HG02798 (cell line): ENCODE measurements around the gene EFR3B.
"Not testable (repeated sequence)": the region's sequence is repeated elsewhere in the genome, so short reads cannot be mapped to it uniquely, and the experiment has no call there.

Source experiments
- ATAC-seq: cut with Tn5 transposase; IDR thresholded peaks from one replicate; pipeline ENCODE4 v1.9.1; 2021; ENCODE audit warnings: mild to moderate bottlenecking; ENCODE audit not compliant: unreplicated experiment, poor library complexity

EFR3B gene

DNA sequence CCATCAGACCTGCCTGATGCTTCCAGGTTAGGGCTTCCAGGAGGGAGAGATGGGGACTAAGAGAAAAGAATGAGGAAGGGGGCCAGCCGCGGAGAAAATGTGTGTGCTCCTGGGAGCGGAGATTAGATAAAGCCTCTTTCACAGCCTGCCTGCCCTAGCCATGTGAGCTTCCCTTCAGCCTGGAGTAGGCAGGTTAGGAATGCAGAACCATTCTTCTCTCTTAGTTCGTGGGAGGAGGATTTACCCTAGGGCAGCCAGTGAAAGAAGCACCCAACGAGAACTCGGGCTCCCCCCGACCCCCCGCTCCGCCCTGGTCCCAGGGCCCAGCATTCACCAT lies 90.4 kb downstream of the EFR3B start:
- ATAC-seq = no peak

DNA sequence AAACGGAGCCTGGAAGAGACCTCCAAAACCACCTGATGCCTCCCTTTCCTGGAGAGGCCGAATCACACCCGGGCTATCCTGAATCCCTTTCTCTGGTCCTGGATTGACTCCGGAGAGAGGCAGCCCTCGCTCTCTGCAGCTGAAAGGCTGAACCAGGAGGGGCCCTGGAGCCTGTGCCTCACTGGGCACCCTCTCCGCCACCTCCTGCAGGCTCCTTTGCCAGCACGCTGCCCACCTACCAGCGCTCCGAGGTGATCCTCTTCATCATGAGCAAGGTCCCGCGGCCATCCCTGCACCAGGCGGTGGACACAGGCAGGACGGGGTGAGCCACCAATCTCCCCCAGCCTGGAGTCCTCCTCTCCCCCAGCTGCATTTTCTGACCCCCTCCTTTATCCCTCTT lies 90.8 kb downstream of the EFR3B start:
- ATAC-seq = no peak

DNA sequence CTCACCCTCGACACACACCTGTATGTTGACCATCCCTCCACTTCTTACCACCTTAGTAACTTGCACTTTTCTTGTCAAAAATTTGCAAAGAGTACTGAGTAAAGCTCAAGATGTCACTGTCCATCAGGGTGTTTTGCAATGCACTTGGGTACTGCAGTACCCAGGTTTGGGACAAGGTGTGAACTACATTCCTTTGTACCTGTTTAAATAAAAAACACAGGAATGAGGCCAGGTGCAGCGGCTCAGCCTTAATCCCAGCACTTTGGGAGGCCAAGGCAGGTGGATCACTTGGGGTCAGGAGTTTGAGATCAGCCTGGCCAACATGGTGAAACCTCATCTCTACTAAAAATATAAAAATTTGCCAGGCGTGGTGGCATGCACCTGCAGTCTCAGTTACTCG lies 98.7 kb downstream of the EFR3B start:
- ATAC-seq = not testable (repeated sequence)

DNA sequence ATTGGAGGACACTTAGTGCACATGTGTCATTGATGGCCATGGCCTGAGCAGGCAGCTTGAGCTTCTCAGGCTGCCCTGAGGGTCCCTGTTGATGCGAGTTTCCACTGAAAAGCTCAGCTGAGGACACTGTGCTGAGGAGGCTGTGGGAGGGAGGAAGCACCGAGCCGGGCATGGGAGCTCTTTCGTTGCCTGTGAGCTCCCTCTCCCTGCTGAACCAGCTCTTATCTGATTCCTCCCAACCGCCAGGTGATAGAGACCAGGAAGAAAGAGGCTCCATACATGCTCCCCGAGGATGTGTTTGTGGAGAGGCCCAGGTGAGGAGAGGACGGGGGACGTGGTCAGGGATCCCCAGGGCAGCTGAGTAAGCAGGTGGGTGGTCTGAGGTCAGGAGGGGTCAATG lies 99.2 kb downstream of the EFR3B start:
- ATAC-seq = no peak

DNA sequence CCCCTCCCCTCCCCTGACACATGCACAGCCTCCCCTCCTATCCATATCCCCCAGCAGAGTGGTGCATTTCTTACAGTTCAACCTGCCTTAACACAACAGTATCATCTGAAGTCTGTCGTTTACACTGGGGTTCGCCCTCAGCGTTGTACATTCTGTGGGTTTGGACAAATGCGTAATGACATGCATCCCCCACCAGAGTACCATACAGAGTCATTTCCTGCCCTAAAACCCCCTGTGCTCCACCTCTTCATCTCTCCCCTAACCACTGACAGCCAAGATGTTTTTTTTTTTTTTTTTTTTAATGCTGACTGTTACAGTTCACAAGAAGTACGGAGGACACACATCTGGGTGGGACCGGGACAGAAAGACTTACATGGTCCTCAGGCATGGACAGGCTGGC lies 103.9 kb downstream of the EFR3B start:
- ATAC-seq = no peak

DNA sequence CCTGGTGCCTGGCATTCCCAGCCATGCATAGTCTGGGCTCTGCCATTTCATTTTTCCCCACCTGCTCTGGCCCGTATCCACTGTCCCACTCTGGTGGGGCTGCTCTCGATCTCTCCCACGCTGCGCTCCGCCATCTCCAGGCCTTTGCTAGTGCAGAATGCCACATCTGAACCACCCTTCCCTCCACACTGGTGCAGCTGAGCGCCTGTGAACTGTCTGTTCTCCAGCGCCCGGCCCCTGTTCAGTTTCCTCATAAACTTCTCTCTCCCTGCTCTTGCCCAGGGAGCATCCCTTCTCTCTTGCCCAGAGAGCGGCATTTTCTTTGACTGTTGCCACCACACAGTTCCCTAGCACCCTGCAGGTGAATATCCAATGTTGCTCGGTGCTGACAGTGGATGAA lies 105.0 kb downstream of the EFR3B start:
- ATAC-seq = no peak

DNA sequence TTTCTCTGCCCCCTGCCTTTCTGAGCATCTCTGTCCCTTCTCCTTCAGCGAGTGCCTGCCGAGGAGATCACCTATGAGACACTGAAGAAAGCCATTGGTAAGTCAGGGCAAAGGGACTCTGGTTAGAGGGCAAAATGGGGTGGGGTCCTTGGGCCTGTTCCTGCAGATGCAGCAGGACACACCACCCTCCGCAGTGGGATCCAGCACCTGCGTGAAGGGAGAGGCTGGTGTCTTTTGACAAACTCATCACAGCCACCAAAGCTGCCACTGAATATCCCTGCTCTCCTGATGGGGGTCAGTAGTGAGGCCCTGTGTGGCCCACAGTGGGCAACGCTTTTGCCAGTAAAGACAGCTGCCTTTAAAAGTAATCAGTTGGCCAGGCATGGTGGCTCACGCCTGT lies 107.8 kb downstream of the EFR3B start:
- no peak for ATAC-seq

DNA sequence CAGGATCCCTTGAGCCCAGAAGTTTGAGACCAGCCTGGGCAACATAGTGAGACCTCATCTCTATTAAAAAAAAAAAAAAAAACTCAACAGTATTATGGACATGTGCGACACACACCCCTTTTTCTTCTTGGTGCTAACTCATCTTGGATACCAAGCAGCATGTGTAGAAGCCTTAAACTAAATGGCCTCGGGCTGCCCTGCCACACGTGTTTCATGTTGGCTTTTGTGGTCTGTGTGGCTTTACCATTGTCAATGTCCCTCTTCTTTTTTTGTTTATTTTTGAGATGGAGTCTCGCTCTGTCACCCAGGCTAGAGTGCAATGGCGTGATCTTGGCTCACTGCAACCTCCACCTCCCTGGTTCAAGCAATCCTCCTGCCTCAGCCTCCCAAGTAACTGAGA lies 109.1 kb downstream of the EFR3B start:
- not testable (repeated sequence) for ATAC-seq

DNA sequence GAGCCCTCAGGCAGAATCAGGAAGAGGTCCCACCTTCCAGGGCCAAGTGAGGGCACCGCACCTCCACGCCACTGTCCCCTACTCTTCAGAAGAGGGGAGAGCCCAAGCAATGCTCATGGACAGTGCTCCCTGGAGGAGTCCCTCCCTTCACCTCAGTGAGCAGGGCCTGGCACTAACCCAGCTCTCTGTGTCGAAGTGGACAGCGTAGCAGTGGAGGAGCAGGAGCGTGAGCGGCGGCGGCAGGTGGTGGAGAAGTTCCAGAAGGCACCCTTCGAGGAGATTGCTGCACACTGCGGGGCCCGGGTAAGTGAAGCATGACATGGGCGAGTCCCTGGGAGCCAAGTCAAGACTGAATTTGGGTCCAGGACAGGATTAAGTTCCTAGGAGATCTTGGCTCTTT lies 109.8 kb downstream of the EFR3B start:
- ATAC-seq = no peak

DNA sequence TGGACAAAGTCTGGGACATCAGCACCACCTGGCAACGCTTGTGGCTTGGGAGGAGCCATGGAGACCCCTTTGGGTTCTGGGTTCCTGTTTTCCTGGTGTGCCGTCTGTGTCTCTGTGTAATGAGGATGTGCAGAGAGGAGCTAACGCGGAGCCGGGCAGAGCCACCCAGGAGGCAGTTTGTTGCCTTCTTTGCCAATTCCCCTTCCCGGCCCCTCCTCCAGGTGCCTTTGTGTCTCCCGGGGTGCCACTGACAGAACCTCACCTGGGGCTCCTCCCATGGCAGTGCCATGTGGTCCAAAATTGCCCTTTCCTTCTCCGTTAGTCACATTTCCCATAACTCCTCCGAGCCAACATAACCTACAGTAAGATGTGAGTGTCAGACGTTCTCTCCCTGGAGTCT lies 113.5 kb downstream of the EFR3B start:
- no peak for ATAC-seq

DNA sequence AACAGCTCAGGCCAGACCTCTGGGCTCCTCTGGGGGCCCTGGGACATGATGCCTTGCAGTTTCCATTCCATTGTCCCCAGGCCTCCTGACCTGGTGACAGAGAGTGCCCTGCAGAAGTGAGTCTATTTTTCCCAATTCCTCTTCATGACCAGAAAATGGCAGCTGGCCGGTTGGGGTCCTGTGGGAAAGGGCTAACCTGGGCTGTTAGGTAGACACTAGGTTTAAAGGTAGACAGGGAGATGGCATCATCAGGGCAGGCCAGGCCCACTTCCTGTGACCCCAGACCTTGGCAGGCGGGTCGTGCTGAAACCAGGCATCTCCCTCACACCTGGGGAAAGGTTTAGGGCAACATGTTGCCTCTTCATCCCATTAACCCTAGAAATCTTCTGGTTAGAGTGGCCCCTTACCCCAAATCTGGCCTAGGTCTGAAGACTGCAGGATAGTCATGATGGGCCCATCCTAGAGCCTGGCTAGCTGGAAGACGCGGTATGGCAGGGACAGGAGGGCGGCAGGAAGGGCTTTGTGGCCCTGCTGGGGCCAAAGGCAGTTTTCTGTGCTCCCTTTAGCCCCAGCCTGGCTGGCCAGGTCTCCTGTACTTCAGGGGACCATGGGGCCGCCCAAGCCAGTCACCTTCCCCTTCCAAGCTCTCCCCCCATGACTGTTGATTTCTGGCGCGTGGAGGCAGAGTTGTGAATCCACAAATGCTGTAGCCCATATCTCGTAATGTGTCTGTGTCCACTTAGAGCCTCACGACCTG lies 116.4 kb downstream of the EFR3B start:
- ATAC-seq = no peak

DNA sequence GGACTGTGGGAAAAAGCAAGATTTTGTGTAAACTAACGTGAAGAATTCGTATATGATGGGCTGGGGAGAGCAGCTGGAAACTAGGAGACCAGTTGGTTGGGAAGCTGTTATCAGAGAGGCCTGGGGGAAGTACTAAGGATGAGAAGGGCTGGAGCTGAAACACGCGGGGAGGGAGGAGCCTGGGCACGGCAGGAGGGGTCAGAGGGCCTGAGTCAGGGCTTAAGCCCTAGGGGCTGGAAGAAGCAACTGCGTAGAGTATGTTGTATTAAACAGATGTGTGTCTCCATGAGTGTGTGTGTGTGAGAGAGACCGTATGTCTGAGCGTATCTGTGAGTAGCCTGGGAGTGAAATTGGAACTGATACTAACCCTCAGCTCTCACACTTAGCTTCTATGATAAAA lies 118.1 kb downstream of the EFR3B start:
- no peak for ATAC-seq

DNA sequence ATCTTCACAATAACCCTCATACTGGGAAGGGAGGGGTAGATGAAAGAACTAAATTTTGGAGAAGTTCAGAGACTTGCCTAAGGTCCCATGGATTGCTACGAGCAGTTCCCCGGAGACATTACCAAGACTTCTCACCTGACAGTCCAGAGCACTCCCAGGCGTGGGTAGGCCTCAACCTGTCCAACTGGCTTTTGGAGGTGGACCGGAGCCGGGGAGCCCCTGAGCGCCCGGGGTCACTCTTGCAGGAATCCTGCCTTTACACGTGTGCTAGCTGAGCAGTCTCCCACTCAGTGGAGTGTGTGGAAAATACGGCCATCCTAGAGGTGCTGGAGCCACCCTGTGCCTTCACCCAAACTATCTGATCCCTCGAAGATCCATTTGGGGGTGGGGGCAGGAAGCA lies 118.5 kb downstream of the EFR3B start:
- no peak for ATAC-seq

DNA sequence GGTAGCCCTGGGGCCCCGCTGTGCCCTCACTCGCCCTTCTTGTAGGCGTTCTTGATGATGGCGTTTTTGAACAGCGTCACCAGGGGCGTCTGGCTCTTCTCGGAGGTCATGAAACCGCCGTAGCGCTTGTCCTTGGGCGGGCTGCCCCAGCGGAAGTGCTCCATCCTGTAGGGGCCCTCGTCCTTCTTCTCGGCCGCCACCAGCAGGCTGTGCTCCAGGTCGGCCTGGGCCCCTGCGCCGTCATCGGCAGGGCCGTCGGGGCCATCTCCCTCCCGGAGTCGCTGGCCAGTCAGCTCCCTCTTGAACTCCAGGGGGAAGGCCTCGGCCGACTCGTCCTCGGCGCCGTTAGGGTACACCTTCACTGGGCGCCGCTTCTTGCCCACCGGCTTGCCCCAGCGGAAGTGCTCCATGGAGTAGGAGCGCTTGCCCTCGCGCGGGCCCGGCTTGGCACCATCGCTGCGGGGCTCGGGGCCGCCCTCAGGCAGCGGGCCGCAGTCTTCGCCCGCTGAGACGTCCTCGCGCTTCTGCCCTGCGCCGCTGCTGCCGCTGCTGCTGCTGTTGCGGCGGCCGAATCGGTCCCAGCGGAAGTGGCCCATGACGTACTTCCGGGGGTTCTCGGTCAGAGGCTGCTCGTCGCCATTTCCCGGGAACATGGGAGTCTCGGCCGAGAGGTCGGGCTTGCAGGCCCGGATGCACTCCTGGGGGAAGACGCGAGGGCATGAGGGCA lies 119.3 kb downstream of the EFR3B start:
- no peak for ATAC-seq

DNA sequence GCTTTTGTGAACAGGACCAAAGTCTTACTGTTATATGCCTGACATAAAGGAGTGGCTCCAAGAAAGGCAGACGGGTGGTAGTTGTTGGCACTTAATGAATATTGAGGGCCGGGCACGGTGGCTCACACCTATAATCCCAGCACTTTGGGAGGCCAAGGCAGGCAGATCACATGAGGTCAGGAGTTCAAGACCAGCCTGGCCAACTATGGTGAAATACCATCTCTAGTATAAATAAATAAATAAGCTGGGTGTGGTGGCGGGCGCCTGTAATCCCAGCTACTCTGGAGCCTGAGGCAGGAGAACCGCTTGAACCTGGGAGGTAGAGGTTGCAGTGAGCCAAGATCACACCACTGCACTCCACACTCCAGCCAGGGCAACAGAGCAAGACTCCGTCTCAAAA lies 120.2 kb downstream of the EFR3B start:
- ATAC-seq = not testable (repeated sequence)

DNA sequence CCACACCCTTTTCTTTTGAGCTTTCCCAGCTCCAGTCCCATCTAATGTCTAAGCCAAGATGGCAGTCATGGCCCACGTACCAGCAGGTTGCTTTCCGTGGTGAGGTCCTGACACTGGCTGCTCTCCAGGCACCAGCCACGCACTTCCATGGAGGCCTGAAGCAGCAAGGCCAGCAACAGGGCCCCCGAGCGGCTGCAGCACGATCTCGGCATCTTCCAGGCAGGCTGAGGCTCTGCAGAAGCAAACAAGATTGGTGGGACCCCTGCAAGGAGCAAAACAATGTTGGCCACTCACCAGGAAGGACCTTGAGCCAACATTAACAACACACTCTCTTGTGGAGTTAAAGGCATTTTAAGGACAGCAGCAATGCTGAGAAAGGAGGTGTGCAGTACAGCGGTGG lies 122.7 kb downstream of the EFR3B start:
- ATAC-seq = no peak

DNA sequence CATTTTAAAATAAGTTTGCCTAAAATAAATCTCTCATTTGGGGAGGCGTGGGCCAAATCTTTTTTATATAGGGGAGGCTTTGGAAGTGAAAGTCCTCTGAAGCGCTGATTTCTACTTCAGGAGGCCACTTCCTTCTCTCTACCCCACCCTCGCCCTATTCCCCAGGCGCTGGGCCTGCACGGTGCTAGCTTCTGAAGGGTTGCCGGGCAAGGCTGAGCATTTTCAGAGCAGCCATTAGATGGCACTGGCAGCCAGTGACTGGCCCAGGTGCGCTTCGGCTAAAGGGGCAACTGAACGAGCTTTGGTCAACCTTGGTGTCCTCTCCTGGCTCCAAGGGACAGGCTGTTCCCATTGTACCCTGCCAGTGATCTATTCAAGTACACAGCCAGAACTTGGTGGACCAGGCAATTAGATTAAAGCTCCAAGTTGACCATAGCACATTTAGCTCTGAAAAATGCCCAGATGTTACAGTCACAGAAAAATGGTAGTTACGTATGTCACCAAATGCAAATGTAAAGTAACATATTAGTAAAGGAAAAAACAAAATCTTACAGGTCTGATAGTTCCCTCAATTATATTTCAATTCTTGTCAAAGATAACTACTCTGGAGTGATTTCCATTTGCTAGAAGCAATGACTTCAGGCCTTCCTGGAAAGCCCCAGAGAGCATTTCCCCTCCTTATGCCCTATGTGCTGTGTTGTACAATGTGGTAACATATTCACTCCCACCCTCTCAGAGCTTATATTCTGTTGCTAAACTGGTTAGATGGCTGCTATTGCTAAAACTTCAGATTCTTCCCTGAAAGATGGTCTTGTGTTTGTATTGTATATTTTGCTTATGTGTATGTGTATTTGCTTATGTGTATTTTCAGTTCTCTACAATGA lies 124.4 kb downstream of the EFR3B start:
- ATAC-seq = peak; percentile 81

DNA sequence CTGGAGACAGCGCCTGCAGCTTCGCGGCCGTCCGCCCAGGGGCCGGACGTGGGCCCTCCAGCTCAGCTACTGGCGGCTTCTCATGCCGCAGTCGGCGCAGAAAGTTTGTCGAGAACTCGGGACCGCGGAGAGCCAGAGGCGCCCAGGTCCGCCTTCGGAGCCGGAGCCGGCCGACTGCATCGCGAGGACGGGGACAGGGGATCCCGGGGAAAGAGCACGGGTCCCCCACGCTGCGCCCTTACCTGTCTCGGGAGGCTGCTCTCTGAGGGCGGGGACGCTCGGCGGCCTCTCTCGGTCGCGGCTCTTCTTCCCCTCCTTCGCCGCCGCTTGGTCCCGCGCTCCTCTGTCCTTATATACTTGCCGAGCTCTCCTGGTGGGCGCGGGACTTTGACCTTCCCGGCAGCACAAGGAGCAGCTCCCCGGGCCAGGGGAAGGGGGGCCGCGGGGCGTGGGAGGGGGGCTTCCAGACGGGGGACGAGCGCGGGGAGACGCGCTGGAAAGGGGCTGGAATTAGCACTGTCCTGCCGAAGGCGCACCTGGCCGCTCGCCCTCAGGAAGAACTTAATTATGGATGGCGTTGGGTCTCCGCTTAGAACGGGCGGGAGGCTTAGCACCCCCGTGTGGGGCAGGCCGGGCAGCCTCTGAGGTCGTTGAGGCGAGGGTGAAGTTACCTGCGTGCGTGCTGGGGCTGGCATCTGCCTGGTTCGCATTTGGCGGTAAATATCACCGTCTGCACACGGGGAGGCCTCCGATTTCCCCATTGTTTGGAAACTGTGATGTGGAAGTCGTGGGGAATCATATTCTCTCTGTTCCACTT lies 126.6 kb downstream of the EFR3B start, which contains the start of gene POMC:
Gene POMC, minus strand, starts transcription at position 325 of the 817 bp plus-strand sequence. CDS start 3,808 bp downstream, outside the sequence.
- ATAC-seq = no peak

DNA sequence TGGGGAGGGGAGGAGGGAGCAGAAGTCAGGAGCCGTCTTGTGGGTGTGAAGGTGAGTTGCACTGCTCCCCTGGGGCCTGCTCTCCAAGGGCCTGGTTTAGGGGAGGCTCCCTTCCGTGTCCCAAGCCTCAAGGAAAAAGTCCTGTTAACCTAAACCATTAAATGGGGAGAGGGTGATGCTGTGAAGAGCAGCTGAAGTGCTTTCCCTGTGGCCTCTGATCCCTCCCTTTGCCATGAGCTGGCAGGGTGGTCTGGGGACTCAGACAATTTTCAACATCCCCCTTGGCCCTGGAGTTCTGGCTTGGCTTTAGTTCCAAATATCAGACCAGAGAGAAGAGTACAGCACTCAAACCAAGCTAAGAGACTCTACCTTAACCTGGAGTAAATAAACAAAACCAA lies 127.2 kb downstream of the EFR3B start:
- no peak for ATAC-seq

DNA sequence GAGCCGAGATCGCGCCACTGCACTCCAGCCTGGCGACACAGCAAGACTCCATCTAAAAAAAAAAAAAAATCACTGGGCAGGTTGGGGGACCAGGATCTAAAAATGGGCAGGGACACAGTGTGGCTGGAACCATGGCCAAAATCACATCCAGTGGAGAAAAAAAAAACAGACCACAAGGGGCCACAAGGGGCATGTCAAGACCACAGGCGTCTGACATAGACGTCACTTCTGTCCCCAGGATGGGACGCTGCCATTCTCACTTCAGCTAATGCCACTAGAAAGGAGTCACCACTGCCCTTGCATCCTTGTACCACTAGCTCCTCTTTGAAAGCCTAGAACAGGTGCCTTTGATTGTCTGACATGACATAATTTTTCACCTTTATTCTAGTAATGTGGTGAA lies 129.0 kb downstream of the EFR3B start:
- ATAC-seq = no peak
